ES-I3 (cell line): ENCODE measurements around the gene METTL2B.
"Not testable (repeated sequence)": the region's sequence is repeated elsewhere in the genome, so short reads cannot be mapped to it uniquely, and the experiment has no call there.

Experiments used
- H3K36me3 ChIP-seq: 2 replicates; pipeline ENCODE4 v1.6.1; 2013; ENCODE audit warnings: mild to moderate bottlenecking, low read length, control low read depth, moderate library complexity; ENCODE audit not compliant: insufficient read depth
- H3K4me1 ChIP-seq: 2 replicates; pipeline ENCODE4 v1.6.1; 2013; ENCODE audit warnings: mild to moderate bottlenecking, control low read depth, low read length; ENCODE audit not compliant: insufficient read depth
- H3K9ac ChIP-seq: 2 replicates; pipeline ENCODE4 v1.6.1; 2013; ENCODE audit warnings: low read depth, mild to moderate bottlenecking, low read length, moderate library complexity
- H3K9me3 ChIP-seq: 2 replicates; pipeline ENCODE4 v1.6.1; 2013; ENCODE audit warnings: mild to moderate bottlenecking, low read length, moderate library complexity; ENCODE audit not compliant: control insufficient read depth, insufficient read depth

The METTL2B gene

DNA sequence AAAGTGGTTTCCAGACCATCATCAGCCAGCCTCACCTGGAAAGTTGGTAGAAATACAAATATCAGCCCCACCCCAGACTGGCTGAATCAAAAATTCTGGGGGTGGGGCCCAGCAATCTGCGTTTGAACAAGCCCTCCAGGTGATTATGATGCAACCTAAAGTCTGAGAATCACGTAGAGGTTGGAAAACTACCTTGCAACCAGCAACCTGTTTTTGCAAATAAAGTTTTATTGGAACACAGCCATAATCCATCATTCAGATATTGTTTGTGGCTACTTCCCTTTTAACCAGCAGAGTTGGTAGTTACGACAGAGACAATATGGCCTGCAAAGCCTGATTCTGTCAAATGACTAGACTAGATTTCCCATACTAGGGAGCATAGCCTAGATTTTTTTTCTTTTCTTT, 49.5 kb downstream of the METTL2B start:
- H3K9me3 ChIP-seq, H3K36me3 ChIP-seq, H3K9ac ChIP-seq: not testable (repeated sequence)
- H3K4me1 ChIP-seq: peaks cover 11% of the 10 kb centered on the region; the same call in 1 of the 2 replicates

DNA sequence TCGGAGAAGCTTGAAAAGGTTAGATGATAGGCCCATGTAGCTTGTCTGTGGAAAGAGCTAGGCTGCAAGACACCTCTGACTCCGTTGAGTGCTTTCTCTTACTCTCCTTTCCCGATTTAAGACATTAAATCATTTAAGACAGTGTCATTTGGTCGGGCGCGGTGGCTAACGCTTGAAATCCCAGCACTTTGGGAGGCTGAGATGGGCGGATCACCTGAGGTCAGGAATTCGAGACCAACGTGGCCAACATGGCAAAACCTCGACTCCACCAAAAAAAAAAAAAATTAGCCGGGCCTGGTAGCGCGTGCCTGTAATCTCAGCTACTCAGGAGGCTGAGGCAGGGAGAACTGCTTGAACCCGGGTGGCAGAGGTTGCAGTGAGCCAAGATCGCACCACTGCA, 52.6 kb downstream of the METTL2B start:
- not testable (repeated sequence) for H3K9ac ChIP-seq, H3K36me3 ChIP-seq, H3K9me3 ChIP-seq
- peaks cover 11% of the 10 kb centered on the region; the same call in 1 of the 2 replicates for H3K4me1 ChIP-seq

DNA sequence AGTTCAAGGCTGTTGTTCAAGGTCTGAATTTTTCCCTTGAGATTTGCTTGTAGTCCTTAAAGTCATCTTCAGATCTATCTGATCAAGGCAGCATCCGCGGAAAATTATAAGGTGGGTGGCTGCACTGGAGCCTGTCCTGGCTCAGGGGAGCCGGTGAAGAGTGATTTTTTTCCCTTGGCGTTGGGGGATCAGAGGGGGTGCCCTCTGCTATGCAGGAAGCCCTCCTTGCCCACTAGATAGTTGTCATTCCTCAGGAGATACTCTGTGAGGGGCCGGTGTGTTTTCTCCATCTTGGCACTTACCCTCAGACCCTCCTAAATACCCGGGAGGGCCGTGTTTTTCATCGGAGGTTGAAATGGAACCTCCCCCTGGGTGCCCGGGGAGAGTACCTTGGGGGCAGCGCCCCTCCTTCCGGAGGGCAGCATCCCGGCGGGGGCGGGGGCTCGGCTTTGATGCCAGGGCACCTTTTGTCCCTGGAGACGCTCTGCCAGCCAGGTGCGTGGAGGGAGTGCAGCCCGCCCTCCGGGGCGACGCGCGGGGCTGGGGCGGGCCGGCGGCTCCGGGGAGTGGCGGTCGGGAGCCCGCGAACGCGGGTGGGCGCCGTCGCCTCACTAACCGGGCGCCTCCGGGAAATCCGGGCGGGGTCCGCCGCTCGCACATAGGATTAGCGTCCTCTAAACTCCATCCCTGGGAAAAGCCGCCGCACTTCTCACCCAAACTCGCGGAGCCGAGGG, 53.7 kb downstream of the METTL2B start:
- Histone ChIP-seq H3K4me1 (peaks cover 11% of the 10 kb centered on the region; the same call in 1 of the 2 replicates), H3K9ac (peak overlapping the region; percentile 62)
- H3K36me3 ChIP-seq, H3K9me3 ChIP-seq: not testable (repeated sequence)

DNA sequence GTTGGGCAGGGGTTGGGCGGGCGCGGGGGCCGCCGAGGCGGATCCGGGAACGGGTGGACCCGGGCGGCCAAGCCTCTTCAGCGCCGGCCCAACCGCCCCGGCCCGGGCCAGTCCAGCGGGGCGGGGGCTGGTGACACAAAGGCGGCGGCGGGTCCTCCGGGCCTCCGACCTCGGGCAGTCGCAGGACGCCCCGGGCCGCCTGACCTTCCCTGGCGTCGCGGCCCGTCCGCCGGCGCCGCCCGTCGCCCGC, 54.2 kb downstream of the METTL2B start:
- no peaks in the 10 kb centered on the region for H3K36me3 ChIP-seq
- H3K9ac ChIP-seq: peak overlapping the region; percentile 62
- H3K4me1 ChIP-seq: peaks cover 6% of the 10 kb centered on the region; the same call in 1 of the 2 replicates
- H3K9me3 ChIP-seq: no peaks in the 10 kb centered on the region

DNA sequence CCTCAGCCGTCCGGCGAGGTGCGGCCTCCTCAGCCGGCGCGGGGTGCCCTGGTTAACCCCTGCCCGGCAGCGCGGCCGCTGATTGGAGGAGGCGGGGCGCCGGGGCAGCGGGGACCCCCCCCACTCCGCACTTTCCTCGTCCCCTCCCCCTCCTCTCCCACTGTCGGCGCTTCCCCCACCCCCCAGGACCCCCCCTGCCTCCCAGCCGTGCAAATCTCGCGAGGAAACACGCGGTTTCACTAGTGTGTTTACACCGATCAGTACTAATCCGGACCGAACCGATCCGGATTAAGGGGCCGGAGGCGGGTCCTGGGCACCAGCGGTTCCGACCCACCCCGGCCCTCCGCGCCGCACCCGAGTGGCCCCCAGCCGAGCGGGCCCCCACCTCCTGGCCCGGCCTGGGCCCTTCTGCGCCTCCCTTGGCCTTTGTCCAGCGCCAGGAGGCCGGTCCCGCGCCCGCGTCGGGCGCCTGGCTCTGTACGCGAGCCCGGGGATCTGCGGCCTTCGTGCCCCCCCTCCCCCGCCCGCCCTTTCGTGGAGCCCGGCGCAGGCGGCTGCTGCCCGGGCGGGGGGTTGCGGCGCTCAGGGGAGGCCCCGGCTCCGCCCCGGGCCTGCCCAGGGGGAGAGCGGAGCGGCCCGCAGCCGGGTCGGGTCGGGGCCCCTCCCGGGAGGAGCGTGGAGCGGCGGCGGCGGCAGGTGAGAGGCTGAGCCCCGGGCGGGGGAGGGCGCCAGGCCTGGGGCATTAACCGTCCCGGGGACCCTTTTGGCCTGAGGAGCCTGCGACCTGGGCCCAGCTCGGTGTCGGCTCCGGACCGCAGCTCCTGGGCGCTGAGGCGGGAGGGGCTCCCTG, 54.8 kb downstream of the METTL2B start:
- H3K36me3 ChIP-seq, H3K9me3 ChIP-seq, H3K4me1 ChIP-seq: not testable (repeated sequence)
- peak overlapping the region; percentile 67 for H3K9ac ChIP-seq

DNA sequence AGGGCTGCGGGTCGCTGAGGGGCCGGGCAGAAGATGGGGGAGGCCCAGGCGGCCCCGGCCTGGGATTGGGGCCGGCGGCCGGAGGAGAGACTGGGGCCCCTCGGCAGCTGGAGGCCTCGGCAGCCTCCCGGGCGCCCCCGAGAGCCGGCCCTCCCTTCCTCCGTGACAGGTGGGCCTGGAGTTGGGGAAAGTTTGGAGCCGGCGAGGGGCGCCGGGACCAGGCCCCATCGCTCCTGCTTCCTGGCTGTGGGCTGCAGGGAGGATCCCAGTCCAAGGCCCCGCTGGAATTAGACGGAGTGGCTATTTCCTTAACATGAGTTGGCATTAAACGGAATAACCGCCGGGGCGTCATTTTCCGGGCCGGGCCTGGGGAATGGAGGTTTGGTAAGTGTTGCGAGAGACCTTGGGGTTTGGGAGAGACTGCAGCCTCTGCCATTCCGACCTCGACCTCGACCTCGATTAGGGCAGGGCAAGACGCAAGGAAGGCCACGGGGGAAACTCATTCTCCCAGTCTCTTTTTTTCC, 55.5 kb downstream of the METTL2B start:
- H3K9ac ChIP-seq: peak overlapping the region; percentile 67
- H3K4me1 ChIP-seq: not testable (repeated sequence)

DNA sequence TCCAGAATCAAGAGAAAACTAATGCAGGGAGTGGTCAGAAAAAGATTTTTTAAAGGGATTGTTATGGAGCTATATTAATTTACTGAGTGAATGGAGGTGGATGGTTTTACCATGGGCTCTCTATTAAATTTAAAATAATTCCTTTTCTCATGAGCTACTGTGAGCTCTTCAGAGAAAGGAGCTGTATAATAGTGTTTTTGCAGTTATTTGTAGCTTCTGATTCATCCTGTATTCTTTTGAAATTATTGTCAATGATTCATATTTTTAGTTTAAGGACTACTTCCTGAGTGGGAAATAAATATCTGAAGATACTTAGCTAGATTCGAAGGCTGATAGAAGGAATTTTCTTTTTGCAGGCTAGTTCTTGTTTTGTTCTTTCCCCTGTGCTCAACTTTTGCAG, 56.4 kb downstream of the METTL2B start:
- H3K9ac ChIP-seq: peak overlapping the region; percentile 67
- not testable (repeated sequence) for H3K36me3 ChIP-seq, H3K4me1 ChIP-seq, H3K9me3 ChIP-seq

More for the DNA sequence above, 55.5 kb downstream of the METTL2B start:
- H3K9me3 ChIP-seq, H3K36me3 ChIP-seq: not testable (repeated sequence)

DNA sequence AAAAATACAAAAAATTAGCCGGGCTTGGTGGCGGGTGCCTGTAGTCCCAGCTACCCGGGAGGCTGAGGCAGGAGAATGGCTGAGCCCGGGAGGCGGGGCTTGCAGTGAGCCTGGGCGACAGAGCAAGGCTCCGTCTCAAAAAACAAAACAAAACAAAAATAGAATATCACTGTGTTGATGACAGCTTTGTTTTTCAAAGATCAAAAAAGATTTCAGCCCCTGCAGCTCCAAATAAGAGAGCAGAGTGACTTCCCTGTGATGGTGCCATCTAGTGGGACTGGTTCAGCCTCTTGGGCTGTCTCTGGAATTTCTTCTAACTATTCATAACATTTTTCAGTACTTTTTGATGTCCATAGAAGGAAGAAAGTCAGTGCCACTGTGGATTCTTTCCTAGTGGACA, 60.9 kb downstream of the METTL2B start:
- not testable (repeated sequence) for H3K9ac ChIP-seq, H3K9me3 ChIP-seq, H3K36me3 ChIP-seq, H3K4me1 ChIP-seq

DNA sequence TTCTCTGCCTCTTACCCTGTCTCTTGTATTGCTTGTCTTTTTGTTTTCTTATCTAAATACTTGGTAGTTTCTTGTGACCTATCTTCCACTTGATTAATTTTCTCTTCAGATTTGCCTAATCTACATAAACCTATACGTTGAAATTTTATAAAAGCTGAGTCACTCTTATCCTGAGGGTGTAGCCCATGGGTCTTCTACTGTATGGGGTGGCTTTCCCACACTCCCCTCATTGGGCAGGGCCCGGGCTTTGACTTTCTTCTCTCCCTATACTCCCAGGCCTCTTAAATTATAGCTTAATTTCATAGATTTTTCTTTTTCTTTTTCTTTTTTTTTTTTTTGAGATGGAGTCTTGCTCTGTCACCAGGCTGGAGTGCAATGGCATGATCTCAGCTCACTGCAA, 66.0 kb downstream of the METTL2B start:
- not testable (repeated sequence) for H3K36me3 ChIP-seq, H3K4me1 ChIP-seq, H3K9ac ChIP-seq, H3K9me3 ChIP-seq

DNA sequence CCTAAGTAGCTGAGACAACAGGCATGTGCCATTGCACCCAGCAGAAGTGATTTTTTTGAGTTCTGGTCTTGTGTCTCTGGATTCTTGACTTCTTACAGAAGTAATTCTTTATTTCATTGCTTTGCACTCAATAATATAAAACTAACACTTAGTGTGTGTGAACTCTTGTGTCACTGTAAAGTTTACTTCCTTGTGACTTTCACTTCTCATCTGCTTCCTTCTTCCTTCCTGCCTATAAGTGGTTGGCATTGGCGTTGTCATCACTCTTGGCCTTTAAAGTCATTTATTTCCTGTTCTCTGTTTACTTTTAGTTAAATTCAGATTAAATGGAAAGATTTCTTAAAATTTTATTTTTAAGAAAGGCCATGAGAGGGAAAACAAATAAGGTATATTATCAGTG, 66.8 kb downstream of the METTL2B start:
- not testable (repeated sequence) for H3K9me3 ChIP-seq, H3K4me1 ChIP-seq, H3K9ac ChIP-seq, H3K36me3 ChIP-seq

DNA sequence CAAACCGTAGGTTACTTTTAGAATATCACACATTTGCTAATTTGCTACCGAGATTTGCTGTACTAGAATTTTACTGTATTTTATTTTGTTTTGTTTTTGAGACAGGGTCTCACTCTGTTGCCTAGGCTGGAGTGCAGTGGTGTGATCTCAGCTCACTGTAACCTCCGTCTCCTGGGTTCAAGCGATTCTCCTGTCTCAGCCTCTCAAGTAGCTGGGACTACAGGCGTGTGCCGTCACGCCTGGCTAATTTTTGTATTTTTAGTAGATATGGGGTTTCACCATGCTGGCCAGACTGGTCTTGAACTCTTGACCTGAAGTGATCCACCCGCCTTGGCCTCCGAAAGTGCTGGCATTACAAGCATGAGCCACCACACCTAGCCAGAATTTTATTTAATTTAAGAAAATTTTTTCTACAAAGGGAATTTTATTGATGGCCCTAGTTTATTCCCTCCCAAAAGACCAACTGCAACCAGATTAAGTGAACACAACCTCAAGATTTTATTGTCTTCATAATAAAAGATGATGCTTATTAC, 69.8 kb downstream of the METTL2B start:
- not testable (repeated sequence) for H3K36me3 ChIP-seq

DNA sequence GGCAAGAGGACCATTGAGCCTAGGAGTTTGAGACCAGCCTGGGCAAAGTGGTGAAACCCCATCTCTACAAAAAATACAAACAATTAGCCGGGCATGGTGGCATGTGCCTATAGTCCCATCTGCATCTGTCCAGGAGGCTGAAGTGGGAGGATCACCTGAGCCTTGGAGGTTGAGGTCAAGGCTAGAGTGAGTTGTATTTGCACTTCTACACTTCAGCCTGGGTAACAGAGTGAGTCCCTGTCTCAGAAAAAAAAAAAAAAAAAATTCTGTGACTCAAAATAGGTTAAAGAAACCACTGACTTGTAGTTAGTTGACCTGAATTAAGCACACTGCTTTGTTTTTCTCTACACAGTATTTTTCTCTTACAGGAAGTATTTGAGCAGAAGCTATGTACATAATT, 74.4 kb downstream of the METTL2B start:
- H3K4me1 ChIP-seq: no peaks in the 10 kb centered on the region
- H3K9ac ChIP-seq: no peak overlapping the region
- no peaks in the 10 kb centered on the region for H3K36me3 ChIP-seq
- no peaks in the 10 kb centered on the region for H3K9me3 ChIP-seq

More for the DNA sequence above, 69.8 kb downstream of the METTL2B start:
- not testable (repeated sequence) for H3K4me1 ChIP-seq, H3K9ac ChIP-seq, H3K9me3 ChIP-seq

DNA sequence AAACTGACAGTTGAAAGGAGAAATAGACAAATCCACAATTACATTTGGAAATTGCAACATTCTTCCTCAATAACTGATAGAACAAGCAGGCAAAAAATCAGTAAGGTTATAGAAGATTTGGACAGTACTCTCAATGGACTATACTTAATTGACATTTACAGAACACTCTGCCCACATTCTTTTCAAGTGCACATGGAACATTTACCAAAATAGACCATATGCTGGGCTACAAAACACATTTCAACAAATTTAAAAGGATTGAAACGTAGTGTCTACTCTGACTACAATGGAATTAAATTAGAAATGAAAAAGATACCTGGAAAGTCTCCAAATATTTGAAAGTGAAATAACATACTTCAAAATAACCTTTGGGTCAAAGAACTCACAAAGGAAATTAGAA, 77.8 kb downstream of the METTL2B start:
- H3K9me3 ChIP-seq, H3K36me3 ChIP-seq, H3K9ac ChIP-seq, H3K4me1 ChIP-seq: not testable (repeated sequence)
